HG02943 (cell line): ENCODE data around the gene SLC3A2.
"Not testable (repeated sequence)": the region's sequence is repeated elsewhere in the genome, so short reads cannot be mapped to it uniquely, and the experiment has no call there.

ENCODE experiments used
- ATAC-seq: cut with Tn5 transposase; IDR thresholded peaks from one replicate; pipeline ENCODE4 v1.9.1; 2021; ENCODE audit warnings: mild to moderate bottlenecking, low read depth, moderate library complexity; ENCODE audit not compliant: unreplicated experiment

SLC3A2 gene

GRCh38 chr11:62925745-62926679 is 45.3 kb downstream of the SLC3A2 start:
- ATAC-seq, result no peak

DNA sequence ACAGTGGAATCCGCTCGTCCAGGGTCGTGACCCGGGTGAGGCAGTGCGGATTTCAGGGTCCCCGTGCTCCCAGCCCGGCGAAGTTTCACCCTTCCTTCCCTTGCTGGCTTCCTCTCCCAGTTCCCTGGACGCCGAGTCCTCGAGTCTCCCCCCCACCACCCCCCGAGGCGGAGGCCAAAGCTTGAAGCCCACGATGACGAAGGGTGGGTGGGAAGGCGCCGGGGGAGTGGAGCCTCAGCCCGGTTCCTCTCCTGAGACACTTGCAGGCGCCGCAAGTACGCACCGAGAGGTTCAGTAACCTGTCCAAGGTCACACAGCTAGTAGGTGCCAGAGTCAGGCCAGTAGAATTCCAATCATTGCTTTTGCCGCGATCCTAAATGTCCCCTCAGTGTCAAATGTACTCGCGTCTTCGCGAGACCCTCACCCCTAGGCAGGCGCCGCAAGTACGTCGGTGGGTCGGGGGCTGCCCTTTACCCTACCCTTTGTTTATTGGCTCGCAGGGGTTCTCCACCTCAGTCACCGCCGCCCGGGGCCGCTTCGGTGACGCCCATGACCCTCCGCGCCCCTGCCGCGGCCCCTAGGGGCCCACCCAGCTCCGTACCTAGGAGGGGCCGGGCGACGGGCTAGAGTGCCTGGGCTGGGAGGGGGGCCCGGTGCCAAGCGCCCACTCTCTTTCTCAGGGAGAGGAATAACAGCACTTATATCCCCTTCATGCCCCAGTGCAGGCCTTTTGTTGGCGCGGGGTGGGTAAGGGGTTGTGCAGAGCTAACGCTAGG is 46.2 kb downstream of the SLC3A2 start:
- ATAC-seq, result no peak

GRCh38 chr11:62928011-62928410 is 47.3 kb downstream of the SLC3A2 start:
- no peak for ATAC-seq

GRCh38 chr11:62930157-62930556 is 49.5 kb downstream of the SLC3A2 start:
- no peak for ATAC-seq

- no peak for ATAC-seq
Observed at GRCh38 chr11:62930666-62931065, 50.0 kb downstream of the SLC3A2 start.

GRCh38 chr11:62931499-62932278 is 51.0 kb downstream of the SLC3A2 start:
- no peak for ATAC-seq

GRCh38 chr11:62933285-62933684 is 52.6 kb downstream of the SLC3A2 start:
- ATAC-seq, result no peak

GRCh38 chr11:62933750-62934495 is 53.2 kb downstream of the SLC3A2 start:
- ATAC-seq, result no peak

GRCh38 chr11:62934496-62934785 is 53.7 kb downstream of the SLC3A2 start:
- ATAC-seq, result no peak

DNA sequence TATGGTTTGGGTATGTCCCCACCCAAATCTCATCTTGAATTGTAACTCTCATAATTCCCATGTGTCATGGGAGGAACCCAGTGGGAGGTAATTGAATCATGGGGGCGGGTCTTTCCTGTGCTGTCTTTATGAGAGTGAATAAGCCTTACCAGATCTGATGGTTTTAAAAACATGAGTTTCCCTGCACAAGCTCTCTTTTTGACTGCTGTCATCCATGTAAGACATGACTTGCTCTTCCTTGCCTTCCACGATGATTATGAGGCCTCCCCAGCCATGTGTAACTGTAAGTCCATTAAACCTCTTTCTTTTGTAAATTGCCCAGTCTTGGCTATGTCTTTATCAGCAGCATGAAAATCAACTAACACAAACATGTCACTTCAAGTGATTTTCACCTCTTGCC is 56.8 kb downstream of the SLC3A2 start:
- not testable (repeated sequence) for ATAC-seq
